Stimulated activated CD8-positive, alpha-beta memory T cell treated with anti-CD3 and anti-CD28 coated beads, Interleukin-15, amount 100 ng/mL, for 24 hours (primary cell): ENCODE measurements around the gene DIS3L.
"Not testable (repeated sequence)": the region's sequence is repeated elsewhere in the genome, so short reads cannot be mapped to it uniquely, and the experiment has no call there.

ENCODE experiments used
- DNase-seq: peaks from one replicate; pipeline ENCODE4 v3.0.0-alpha.2; 2020; ENCODE audit warnings: low read depth

The DIS3L gene

DNA sequence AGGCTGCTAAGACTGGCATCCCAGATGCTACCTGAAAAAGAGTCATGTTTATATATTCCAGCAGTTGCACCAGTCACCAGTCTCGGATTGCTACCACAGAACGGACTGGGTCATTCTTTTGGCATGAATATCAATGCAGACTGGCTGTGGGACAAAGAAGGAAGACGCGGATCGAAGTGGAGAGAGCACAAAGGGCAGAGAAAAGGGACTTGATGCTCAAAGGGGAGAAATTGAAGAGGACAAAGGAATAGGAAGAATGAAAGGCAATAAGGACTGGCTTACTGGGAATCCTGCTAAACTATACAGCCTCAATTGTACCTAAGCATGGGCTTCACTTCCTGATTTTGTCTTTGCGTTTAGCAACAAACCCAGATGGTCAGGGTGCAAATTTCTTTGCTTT lies 15.3 kb upstream of the DIS3L start:
- no peak for DNase-seq

- no peak for DNase-seq
Measured at GRCh38 chr15:66278671-66279070, 14.7 kb upstream of the DIS3L start.

- no peak for DNase-seq
Measured at GRCh38 chr15:66284271-66284670, 9.1 kb upstream of the DIS3L start.

DNA sequence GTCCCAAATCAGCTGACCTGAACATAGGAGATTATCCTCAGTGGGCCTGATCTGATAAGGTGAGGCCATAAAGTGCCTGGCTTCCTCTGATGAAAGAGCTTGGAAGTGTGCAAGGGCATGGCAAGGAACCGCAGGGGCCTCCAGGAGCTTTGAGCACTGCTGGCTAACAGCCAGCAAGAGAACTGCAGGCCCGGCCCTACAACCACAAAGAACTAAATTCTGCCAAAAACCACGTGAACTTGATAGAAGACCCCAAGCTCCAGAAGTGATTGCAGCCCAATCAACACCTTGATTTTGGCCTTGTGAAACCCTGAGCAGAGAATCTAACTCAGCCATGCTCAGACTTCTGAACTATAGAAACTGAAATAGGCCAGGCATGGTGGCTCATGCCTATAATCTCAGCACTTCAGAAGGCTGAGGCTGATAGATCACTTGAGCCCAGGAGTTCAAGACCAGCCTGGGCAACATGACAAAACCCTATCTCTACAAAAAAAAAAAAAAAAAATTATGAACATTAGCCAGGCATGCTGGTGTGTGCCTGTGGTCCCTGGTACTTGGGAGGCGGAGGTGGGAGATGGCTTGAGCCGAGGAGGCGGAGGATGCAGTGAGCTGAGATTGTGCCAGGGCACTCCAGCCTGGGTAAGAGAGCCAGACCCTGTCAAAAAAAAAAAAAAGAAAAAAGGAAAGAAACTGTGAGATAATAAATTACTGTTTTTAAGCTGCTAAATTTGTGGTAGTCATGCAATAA lies 7.7 kb upstream of the DIS3L start:
- DNase-seq, result no peak

GRCh38 chr15:66287461-66288057 lies 5.8 kb upstream of the DIS3L start:
- no peak for DNase-seq

DNA sequence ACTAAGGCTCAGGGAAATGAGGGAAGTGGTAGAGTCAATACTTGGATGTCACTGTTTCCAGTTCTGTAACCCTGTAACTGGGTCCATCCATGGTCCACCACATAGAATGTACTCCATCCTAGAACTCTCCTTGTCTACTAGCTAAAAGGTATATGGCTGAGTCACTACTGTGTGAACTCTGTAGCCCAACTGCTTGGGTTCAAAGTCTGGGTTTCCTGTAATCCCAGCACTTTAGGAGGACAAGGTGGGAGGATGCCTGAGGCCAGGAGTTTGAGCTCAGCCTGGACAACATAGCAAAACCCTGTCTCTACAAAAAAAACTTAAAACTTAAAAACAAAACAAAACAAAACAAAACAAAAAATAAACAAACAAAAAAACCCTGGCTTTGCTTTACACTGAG lies 5.3 kb upstream of the DIS3L start:
- DNase-seq, result no peak

- no peak for DNase-seq
Measured at GRCh38 chr15:66288551-66289185, 4.7 kb upstream of the DIS3L start.

DNA sequence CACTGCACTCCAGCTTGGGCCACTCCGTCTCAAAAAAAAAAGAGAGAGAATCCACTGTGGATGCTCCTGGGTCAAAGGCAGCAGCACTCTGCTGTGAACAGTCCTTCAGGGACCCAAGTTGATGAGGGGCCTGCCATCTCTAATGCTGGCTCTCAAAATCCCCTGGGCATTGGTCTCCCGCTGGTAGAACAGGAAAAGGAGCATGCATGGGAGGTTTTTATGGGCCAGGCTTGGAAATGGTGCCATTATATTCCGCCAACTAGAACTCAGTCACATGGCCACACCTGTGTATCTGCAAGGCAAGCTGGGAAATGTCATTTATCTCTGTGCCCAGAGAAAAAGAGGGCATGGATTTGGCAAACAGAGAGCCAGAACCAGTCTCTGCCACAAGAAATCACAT lies 3.4 kb upstream of the DIS3L start:
- DNase-seq, result no peak

DNA sequence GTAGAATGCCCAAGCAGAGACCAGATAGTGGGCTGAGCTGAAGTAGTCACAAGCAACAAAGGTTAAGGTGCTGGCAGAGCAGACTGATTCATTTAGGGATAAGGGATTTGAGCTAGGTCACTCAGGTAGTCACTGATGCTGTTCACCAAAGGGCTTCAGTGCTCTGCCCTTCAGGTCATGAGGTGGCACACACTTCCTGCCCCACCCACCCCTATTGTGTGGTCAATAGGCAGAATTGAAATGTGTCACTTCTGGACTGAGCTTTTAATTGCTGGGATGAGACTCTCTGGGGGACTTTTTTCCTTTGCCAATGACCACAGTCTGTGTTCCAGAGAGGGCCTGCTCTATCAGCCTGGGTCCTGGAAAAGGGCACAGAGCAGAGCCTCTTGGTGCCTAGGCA lies 2.9 kb upstream of the DIS3L start:
- DNase-seq, result no peak

GRCh38 chr15:66291816-66292570 lies 1.4 kb upstream of the DIS3L start:
- DNase-seq, result no peak

DNA sequence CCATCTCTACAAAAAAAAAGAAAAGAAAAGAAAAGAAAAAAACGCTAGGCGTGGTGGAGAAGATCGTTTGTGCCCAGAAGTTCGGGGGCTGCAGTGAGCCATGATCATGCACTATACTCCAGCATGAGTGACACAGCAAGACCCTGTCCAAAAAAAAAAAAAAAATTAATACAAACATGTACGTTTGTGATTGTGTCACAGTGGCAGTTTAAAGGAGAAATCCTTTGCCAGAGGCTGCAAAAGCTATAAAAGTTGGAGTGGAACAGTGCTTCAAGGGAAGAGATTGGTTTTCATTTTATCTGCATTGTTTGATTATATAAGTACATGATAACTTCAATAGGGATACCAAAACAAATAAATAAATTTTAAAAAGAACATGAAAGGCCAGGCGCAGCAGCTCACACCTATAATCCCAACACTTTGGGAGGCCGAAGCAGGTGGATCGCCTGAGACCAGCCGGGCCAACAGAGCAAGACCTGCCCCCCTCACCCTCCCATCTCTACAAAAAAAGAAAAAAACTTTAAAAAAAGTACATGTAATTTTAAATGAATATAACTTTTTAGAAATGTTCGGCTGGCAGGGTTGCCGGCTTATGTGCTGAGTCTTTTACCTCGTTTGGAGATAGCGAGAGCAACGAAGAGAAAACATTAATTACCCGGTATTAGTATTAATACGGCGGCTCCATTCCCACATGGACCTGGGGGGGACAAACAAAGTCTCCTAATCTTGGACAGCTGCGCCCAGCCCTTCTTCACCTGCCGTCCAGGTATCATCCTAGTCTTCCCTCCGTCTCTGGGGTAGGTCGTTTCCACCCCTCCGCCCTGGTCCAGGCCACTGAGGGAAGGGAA lies 573 bp upstream of the DIS3L start:
- no peak for DNase-seq

- DNase-seq, result no peak
Measured at GRCh38 chr15:66294157-66294931, 976 bp downstream of the DIS3L start.

- DNase-seq, result no peak
Measured at GRCh38 chr15:66294932-66295235, 1.5 kb downstream of the DIS3L start.

- no peak for DNase-seq
Measured at GRCh38 chr15:66296186-66296585, 2.8 kb downstream of the DIS3L start.

GRCh38 chr15:66298803-66299251 lies 5.5 kb downstream of the DIS3L start:
- no peak for DNase-seq

DNA sequence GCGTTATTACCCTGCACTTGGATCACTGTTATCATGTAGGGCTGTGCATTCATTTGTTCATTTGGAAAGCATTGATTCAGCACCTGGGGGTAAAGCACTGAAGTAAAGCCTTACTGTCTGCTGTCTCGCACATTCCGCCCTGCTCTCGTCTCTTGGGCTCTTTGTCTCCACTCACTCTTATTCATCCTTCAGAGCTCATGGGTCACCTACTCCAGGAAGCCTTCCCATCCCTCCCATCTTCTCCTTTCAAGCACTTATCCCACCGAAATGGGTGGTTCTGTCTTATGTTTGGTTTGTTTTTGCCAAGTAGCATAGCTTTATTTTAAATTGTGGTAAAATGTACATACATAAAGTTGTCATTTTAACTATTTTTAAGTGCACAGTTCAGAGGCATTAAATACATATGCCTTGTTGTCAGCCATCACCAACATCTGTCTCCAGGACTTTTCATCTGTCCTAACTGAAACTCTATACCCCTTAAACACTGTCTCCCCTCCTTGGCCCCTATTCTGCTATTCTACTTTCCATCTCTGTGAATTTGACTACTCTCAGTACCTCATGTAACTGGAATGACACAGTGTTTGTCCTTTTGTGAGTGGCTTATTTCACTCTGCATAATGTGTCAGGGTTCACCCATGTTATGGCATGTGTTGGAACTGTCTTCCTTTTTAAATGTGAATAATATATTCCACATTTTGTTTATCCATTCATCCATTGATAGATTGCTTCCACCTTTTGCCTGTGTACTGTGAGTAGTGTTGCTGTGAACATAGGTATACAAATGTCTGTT lies 9.3 kb downstream of the DIS3L start:
- no peak for DNase-seq

DNA sequence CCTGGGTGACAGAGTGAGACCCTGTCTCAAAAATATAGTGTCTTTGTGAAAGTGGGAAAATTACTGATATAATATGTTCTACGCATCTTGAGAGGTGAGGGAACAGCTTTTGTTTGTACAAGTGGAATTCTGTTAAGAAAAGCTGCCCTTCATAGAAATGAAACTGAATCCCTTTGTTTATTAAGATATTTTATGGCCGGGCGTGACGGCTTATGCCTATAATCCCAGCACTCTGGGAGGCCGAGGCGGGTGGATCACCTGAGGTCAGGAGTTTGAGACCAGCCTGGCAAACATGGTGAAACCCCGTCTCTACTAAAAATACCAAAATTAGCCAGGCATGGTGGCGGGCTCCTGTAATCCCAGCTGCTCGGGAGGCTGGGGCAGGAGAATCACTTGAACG lies 11.1 kb downstream of the DIS3L start:
- not testable (repeated sequence) for DNase-seq

GRCh38 chr15:66306381-66306780 lies 13.0 kb downstream of the DIS3L start:
- no peak for DNase-seq

DNA sequence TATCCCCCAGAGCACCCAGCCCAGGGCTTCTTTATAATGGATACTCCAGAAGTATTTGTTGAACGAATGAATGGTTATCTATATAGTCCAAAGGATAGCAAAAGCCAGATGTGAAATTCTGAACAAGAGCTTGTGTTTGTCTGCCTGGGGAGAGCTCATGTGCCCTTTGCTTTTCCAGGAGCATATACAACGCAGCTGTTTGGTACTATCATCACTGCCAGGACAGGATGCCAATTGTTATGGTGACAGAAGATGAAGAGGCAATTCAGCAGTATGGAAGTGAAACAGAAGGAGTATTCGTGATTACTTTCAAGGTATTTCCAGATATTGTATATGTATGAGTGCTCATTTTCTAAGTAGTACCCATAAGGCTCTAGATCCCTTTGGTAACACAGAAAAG lies 15.2 kb downstream of the DIS3L start:
- no peak for DNase-seq

GRCh38 chr15:66309828-66310227 lies 16.5 kb downstream of the DIS3L start:
- DNase-seq, result no peak
